NCI-H1694 (cell line): ENCODE results near the gene ASPA.
"Not testable (repeated sequence)": the region's sequence is repeated elsewhere in the genome, so short reads cannot be mapped to it uniquely, and the experiment has no call there.

ENCODE experiments used
- DNase-seq: peaks from one replicate; lab custom pipeline; 2025; lab: John Stamatoyannopoulos, UW

Gene ASPA

DNA sequence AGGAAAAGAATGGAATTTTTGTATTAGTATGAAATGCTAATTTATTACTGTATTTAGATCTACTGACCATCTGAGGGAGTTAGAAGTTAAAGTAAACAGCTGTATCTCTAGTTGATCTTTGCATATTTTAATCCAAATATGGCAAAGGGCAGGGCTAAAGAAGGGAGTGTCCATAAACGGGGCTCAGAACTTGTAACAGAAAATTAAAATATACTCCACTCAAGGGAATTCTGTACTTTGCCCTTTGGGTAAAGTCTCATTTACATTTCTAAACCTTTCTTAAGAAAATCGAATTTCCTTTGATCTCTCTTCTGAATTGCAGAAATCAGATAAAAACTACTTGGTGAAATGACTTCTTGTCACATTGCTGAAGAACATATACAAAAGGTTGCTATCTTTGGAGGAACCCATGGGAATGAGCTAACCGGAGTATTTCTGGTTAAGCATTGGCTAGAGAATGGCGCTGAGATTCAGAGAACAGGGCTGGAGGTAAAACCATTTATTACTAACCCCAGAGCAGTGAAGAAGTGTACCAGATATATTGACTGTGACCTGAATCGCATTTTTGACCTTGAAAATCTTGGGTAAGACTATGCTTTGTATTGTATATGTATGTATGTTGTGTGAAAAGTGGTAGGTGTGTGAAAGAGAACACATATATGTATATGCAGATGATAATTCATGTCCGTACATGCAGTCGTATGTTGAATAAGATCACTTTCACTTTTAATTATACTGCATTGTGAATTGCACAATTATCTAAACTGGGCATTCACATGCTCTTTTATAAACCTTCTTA lies at the start of gene ASPA:
Gene ASPA, plus strand, starts transcription at position 186 of the 799 bp plus-strand sequence. Its CDS starts 163 bp downstream, at position 349.
- no peak for DNase-seq

DNA sequence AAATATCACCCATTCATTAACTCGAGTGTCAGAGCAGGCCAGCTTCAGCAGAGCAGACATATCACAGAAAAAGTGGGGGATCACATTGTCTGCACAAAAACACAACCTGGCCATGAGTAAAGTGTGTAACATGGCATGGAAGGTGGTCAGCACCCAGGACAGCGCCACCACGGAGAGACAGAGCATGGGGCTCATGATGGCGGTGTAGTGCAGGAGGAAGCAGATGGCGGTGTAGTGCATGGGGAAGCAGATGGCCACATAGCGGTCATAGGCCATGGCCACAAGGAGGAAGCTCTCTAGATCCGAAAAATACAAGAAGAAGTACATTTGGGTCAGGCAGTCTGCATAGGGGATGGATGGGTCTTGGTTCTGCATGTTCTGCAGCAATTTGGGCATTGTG lies 42.6 kb upstream of the ASPA start:
- not testable (repeated sequence) for DNase-seq

DNA sequence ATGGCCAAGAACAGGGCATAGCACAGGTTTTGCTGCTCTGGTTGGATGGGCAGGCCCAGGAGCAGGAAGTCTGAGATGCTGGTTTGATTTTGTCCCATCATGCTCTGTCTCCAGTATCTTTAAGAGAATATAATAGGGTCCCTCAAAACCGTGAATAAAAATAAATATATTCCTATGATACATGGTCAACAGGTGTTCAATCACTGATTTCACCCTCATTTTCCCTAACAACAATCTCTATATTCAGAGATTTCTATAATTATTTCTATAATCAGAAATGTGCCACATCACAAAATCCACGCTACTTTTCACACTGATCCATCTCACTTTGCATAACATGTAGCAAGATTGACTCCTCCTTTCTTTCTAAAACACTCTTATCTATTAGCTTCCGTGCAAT lies 42.1 kb upstream of the ASPA start, which contains the start of gene OR1E2:
Gene OR1E2, minus strand, starts transcription at position 101 of the 400 bp plus-strand sequence. Its CDS starts 0 bp downstream, at position 101.
- DNase-seq = no peak

DNA sequence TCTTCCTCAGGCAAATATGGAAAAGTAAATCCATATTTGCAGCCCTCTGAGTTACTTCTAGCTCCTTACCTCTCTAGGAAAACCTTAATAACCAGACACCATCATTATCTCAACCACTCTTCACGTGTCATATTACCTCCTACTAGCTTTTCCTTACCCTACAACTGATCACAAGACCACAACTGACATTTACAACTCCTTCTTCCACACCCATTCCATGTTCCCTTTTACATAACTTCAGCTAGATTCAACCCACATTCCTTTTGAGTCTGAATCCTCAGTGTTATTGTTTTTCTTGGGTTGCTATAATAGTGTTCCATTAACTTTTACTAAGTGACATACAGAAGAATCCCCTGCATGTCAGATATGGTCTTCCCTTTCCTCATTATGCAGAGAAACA lies 37.4 kb upstream of the ASPA start:
- no peak for DNase-seq

DNA sequence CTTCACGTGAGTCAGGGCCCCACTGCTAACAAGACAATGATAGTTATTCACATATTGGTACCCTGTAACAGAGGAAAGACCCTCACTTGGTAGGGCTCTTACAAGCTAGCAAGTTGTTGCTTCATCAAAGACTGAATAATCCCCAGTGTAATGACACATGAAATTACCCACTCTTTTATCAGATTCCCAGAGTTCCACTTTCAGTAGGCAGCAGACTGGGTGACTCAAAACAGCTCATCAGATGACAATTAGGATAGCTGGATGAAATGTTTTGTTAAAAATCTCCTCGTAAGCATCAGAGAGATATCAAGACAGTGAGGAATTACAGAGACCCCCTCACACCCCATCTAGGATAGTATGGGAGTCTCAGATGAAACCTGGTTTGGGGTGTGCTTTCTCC lies 35.3 kb upstream of the ASPA start:
- no peak for DNase-seq

DNA sequence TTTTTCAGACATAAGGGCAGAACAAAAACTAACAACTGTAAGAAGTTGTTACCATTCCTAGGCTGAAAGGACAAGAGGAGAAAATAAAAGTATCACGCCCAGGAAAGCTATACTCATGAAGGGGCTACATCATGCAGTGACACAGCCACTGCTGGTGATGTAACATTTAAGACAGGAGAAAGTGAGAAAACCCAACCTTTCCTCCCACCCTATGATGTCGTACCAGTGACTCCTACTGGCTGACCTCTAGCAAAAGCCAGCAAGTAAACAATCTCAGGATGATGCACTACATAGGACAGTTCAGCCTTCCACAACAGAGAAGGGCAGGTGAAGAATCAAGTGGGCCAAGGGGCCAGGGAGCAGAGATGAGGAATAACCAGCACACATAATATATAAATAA lies 28.2 kb upstream of the ASPA start:
- no peak for DNase-seq

DNA sequence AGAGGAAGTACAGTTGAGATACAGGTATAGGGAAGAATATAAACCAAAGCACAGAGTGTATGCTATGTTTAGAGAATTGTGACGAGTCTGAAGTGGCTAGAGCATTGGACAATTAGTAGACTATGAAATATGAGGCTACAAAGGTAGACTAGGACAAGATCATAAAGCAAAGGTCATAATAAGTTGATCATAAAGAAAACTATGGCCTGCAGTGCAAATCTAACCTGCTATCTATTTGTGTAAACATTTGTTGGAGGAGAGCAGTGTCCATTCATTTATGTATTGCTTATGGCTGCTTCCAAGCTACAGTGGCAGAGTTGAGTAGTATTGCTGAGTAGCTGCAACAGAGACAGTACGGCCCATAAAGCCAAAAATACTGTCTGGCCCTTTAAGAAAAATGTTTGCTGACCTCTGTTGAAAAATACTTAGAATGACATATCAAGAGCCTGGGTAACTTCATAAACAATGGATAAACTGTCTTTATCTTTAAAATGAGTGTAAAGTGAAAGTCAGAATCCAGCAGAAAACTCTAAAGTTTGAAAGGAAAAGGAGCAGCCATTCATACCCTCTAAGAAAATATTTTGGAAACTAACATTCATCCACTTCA lies 27.6 kb upstream of the ASPA start:
- no peak for DNase-seq

DNA sequence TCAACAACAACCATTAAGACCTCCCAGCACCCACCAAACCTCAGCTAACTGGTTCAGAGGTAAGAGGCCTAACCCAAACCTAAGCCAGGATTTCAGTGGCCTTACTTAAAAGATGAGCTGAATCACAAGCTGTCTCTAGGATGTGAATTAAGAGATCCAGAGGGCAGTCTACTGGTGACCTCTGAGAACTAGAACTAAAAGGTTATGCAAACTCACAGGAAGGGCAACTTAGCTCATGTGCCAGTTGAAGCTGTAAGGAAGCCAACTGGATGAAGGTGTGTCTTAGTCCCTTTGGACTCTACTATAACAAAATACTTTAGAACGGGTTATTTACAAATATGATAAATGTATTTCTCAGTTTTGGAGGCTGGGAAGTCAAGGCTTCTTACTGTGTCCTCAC lies 9.4 kb upstream of the ASPA start:
- DNase-seq = not testable (repeated sequence)

DNA sequence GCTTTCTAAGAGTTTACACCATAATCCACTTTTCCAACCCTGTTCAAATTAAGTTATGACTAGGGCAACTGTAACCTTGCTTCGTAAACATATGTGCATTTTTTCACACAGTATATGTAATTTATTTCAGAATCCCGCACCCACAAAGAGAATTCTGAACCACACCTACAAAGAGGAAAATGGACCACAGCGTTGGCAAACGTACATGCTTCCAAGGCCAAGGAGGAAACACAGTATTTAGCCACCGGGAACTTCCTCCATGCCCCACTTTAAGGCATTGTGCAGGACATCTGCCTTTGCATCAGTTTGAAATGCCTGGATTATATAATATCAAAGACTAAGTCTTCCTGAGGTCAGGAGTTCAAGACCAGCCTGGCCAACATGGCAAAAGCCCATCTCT lies 6.3 kb upstream of the ASPA start:
- DNase-seq = no peak

DNA sequence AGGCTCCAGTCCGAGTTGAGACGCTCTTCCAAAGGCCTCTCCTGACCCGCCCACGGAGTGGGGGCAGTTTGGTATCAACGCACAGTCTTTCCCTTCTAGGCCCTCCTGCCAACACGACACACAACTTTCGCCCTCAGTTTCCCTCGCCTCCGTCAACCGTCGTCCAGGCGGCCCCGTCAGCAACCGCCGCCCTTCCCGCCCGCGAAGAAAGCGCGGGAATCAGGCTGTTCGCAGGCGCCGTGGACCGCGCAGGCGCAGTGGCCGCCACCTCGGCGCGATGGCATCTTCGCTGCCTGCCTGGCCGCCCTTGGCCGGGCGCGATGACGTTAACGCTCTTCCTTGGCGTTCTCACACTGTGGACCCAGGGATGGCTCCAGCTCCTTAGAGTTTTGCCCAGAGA lies 4.2 kb upstream of the ASPA start, which contains the start of gene SPATA22:
Gene SPATA22, minus strand, starts transcription at position 221 of the 400 bp plus-strand sequence. CDS start 2,494 bp downstream, outside the sequence.
- no peak for DNase-seq

DNA sequence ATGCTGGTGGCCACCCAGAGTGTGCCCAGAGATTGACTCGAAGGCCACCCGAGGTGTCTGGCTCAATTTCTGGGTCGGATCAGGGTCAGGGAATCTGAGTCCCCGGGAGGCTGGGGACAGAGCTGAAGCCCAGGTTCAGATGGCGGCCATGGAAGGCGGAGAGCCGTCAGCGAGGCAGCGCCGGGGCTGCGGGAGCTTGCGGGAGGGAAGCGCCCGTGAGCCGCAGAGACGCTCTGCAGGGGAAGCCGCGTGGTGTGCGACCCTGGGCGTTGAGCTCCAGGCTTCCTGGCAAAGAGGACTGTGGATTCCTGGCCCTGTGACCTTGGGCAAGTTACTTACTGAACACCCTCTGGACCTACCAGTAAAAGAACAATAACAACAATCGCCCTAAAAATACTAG lies 3.7 kb upstream of the ASPA start:
- no peak for DNase-seq

DNA sequence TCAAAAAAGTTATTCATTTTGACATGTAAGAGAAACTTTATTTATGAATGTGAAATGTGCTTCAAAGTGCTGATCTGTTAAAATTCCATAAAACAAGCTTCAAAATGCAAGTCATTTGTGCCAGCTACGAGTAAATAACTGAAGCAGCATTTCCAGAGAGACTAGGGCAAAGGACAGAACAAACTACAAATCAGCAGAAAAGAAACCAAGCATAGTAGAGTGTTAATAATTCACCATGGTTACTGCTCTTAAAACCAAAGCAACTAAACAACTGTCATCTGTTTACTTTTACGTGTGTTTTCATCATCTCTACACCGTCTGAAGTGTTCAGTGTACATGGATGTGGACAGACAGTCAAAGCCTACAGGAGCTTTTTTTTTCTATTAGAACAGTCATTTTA lies 1.6 kb upstream of the ASPA start:
- peak; percentile 45 for DNase-seq

DNA sequence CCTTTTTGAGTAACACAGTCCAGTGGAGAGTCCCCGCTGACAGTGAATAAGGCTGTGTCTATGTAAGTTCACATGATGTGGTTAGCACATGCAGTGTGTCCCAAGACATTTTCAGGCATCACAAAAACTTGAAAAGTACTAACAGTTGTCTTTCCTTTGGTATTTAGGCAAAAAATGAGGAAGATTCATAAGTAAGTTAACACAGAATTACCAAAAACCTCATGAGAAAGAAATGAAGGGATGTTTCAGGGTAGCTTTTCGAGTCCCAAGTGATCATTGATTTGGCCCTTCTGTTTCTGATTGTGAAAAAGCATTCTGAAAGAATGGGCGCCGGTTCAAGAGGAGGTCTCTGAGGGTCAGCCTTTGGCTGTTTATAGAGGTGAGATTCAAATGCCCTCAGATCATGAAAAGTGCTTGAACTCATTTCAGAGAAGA lies 529 bp upstream of the ASPA start:
- no peak for DNase-seq

DNA sequence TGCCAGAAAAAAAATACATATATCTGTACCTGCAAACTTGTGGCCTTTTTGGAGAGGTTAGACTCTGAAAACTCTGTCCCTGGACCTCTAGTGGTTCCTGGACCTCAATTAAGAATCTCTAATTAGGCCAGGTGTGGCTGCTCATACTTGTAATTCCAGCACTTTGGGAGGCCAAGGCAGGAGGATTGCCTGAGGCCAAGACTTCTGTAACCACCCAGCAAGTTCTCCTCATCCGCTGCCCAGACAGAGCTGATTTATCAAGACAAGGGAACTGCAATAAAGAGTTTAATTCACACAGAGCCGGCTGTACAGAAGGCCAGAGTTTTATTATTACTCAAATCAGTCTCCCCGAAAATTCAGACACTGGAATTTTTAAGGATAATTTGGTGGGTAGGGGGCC lies 4.2 kb downstream of the ASPA start:
- no peak for DNase-seq

DNA sequence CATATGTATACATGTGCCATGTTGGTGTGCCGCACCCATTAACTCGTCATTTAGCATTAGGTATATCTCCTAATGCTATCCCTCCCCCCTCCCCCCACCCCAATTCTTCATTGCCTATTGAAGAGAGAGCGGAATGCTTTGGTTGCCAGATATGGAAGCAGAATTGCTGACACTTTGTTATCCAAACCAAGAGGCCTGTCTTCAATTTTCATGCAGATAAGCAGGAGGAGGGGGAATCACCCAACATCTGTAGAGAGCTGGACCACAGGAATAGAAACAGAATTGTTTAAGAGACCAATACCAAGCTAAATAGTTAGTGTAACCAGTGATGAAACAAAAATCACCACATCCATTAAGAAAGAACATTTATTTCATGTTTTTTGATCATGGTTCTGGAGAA lies 7.1 kb downstream of the ASPA start:
- no peak for DNase-seq

DNA sequence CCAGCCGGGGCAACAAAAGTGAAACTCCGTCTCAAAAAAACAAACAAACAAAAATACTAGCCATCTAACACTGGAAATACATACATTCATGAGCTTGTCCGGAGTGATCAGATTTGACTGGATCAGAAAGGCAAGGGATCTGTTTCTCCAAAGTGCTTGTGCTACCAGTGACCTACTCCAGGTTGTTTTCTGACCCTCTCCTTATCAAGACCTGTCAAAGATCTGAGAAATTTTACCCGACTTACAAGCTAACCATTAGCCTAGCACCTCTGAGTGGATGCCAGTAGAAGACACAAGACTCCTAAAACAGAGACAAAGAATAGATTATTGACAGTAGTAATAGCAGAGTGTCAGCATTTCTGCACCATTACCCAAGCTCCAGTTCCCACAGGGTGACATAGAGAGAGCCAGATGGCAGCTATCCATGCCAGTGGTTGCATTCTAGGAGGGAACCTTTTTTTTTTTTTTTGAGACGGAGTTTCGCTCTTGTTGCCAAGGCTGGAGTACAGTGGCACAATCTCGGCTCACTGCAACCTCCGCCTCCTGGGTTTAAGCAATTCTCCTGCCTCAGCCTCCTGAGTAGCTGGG lies 9.8 kb downstream of the ASPA start:
- DNase-seq = peak; percentile 93

DNA sequence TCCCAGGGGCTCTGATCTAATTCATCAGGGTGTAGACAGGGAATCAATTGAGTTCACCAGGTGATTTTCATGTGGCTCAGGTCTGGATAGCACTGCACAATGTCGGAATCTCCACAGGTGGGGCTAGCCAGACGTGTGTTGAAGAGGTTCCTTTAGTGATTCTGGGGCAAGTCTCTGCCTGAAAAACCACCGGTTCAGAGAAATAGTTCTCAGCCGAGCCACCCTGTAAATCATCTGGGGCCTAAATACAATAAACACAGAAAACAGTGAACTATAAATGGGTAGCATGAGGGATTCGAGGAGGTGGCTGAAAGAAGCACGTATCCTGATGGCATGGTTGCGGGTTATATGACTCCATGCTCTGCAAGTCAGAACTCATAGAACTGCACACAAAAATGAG lies 21.3 kb downstream of the ASPA start:
- DNase-seq = no peak

DNA sequence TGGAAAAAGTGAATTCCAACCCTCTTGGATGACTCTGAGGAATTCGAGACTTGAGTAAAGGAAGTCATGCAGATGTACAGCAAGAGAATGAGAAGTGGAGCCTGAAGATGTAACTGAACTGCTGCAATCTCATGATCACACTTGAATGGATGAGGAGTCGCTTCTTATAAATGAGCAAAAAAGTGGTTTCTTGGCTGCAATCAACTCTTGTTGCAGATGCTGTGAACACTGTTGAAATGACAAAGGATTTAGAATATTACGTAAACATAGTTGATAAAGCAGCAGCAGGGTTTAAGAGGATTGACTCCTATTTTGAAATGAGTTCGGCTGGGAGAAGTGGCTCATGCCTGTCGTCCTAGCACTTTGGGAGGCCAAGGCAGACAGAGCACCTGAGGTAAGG lies 25.5 kb downstream of the ASPA start:
- no peak for DNase-seq

DNA sequence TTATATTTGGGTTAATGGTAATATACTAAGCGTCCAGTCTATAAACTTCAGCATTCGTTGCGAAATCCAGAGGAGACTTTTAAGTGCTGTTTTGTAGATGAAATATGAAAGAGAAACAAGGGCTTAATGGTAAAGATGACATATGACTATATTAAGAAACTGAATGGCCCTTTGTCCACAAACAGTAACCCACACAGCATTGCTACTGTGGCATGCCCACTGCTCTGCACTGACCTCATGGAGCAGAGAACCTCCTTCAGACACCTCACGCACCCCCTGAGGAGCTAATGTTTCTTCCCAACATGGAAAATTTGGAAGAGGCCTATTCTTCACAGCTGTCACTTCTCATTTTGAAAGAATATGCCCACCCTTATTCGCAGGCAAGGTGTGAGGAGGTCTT lies 26.7 kb downstream of the ASPA start:
- no peak for DNase-seq

DNA sequence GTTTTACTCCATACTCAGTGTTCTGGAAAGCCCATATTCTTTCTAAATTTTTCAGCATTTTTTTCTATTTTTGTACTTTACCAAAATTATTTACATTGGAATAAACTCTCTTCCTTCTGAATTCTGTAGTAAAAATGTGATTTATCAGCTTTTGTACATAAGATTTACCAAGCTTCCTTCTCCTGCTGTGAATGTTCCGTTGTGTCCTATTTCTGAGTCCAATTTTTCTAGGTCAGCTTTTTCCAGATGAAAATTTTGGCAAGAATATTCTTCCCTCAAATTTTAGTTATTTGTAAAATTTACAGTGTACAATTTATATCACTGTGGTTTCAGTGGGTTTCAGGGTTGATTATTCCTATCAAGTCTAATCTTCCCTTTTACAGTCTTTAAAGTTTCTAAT lies 27.5 kb downstream of the ASPA start:
- no peak for DNase-seq

DNA sequence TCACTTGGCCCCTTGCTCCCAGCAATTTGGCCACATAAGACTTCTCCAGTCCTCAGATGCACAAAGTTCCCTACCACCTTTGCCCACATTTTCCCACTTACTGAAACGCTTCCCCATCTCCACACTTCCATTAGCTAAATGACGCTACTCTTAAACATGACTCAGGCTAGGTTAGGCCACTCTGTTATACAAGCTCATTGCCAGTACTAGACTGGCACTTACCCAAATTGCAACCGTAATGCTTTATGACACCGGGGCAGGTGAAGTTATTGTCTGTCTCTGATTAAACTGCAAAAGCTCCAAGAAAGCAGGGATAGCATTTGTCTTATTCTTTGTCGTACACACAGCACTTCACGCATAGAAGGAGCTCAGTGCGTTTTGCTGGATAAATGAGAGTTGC lies 29.2 kb downstream of the ASPA start:
- DNase-seq = no peak

DNA sequence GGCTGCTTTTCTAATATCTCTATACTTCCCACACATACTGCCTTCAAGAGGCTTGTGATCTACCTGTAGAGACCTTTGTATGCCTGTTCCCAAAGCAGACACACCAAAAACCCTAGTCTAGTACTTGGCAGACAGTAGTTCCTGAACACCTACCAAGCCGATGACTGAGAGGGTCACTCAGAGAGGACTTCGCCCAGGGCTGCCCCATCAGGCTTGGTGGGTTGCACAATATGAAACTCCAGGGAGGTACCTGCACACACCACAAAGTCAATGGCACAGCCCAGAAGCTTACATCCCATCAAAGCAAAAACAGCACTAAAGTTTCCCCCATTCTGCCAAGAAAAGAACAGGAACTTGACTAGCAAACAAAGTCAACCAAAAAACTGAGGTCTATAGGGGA lies 30.3 kb downstream of the ASPA start:
- no peak for DNase-seq

DNA sequence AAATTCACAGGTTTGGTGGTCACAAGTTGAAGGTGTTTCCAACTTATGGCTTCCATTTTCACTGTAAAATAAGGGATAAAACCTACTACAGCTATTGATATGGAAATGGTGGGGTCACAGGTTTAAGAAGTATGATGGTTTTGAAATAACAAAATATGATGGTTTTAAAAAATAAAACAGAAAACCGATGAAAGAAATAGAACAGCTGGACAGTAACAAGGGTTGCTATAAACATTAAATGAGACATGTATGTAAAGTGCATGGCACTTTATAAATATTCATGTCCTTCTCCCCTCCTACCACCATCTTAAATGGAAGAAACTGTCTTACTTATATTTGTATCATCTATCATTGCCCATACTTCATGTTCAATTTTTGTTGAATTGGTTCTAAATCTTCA lies 31.3 kb downstream of the ASPA start:
- no peak for DNase-seq
